Breast epithelium (tissue), 3 donors: Measurements from ENCODE around the gene NDST1.

Source experiments
- POLR2A ChIP-seq: fragments of 450-650 bp; IDR thresholded peaks from one replicate; pipeline ENCODE4 v1.6.1; 2016; ENCODE audit warnings: antibody characterized with exemption, mild to moderate bottlenecking, moderate library complexity
- POLR2AphosphoS5 ChIP-seq, 3 donors: sonication (generic); formaldehyde crosslinking; IDR thresholded peaks; one replicate each; pipeline ENCODE4 v1.6.1; 2017; ENCODE audit warnings: antibody characterized with exemption in 3 of 3
- TF ChIP-seq, protein P1 (sequence below), 3 donors: fragments of 450-650 bp; IDR thresholded peaks; one replicate each; pipeline ENCODE4 v1.5.1; 2016 to 2017; ENCODE audit warnings: antibody characterized with exemption in 3 of 3, mild to moderate bottlenecking in 3 of 3, moderate library complexity in 3 of 3

DNA sequence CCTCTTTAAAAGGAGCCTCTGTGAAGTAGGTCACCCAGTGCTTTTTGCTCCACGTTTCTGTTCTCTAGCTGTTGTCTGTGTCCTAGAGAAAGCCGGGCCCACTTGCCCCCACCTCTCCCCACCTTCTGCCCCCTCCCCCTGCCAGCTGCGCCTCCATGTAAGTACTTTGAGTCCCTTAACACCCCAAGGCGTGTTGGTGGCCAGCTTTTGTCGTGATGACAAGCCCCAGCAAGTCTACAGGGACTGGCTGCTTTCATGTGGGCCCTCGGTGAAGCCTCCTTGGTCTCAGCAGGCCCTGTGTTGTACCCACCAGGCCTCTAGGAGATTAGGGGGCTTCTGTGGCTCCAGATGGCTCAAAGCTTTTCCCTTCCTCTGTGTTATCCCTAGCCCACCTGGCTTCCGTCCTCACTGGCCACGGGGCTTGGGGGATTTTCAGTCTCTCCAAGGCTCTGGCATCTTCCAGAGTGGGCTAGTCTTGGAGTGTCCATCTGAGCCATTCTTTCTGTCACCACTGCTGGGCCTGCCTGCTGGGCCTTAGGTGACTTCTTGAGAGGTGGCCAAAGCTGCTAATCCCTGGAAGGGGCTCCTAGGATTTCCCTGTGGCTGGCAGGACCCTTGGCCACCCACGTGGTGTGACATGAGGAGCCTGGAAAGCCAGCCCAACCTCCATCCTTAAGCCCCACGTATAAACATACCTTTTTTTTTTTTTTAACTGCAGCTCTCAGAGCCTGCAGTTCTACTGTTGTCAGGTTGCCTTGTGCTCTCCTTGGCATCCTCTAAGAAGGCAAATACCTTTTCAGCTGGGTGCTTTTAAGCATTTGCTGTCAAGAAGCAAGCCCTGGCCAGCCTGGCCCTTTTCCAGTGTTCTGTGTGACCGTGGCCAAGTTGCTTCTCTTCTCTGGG is 1.1 kb upstream of the NDST1 start:
- TF ChIP-seq, protein P1, sequence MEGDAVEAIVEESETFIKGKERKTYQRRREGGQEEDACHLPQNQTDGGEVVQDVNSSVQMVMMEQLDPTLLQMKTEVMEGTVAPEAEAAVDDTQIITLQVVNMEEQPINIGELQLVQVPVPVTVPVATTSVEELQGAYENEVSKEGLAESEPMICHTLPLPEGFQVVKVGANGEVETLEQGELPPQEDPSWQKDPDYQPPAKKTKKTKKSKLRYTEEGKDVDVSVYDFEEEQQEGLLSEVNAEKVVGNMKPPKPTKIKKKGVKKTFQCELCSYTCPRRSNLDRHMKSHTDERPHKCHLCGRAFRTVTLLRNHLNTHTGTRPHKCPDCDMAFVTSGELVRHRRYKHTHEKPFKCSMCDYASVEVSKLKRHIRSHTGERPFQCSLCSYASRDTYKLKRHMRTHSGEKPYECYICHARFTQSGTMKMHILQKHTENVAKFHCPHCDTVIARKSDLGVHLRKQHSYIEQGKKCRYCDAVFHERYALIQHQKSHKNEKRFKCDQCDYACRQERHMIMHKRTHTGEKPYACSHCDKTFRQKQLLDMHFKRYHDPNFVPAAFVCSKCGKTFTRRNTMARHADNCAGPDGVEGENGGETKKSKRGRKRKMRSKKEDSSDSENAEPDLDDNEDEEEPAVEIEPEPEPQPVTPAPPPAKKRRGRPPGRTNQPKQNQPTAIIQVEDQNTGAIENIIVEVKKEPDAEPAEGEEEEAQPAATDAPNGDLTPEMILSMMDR (IDR thresholded peaks at IDR 0.05): no peak
- TF ChIP-seq POLR2AphosphoS5 (IDR thresholded peaks at IDR 0.05): no peak
- no peak for TF ChIP-seq POLR2A
